Measurements from ENCODE around the gene FARS2.

Gene FARS2

DNA sequence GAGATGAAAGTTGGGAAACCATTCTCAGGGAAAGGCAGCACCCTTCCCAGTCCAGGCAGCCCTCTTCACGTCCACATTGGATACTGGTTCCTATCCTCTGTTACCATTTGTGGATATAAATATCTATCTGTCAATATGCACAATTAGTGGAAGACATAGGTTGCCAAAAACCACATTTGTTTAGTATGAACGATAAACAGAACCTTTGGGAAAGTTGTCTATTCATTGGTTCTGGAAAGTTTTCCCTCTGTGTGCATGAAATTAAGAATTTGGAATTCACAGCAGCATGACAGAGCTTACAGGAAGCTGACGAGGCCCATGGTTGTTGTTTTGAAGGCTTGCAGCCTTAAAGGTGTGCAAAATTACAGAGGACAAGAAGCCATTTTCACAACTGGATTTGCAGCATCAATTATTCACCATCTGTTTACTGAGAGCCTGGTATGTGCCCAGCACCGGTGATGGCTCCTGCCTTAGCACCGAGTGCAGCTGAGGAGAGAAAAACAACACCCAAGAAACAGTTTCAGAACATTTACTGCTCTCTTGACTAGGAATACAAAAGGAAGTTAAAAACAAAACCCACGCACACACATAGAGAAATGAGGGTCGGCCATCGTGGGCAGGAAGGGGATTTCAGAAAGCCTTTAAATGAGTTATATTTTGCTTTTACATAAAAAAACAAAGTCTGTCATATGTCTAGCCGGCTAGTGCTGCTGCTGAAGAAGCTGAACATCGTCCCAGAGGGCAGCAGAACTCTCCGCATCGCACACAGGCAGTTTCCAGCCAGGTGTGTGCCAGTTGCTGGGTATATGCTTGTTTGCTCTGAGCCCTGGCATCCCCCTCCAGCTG lies 319.6 kb downstream of the FARS2 start:
- Histone ChIP-seq H3K27ac (ENCODE audit: low read depth, low read length) (no peak overlapping the region), H3K9ac (ENCODE audit: low read length) (no peak overlapping the region), H3K4me1 (ENCODE audit: insufficient read depth, low read length) (no peaks in the 10 kb centered on the region), H3K4me3 (ENCODE audit: low read depth in 1 of 2, low read length in 2 of 2) (no peak overlapping the region), H3K36me3 (ENCODE audit: insufficient read depth, low read length) (no peaks in the 10 kb centered on the region), H3K27me3 (ENCODE audit: control insufficient read depth in 1 of 2, insufficient read depth in 2 of 2, low read length in 2 of 2) (no peaks in the 10 kb centered on the region), H3K9me3 (ENCODE audit: low read length) (no peaks in the 10 kb centered on the region)

DNA sequence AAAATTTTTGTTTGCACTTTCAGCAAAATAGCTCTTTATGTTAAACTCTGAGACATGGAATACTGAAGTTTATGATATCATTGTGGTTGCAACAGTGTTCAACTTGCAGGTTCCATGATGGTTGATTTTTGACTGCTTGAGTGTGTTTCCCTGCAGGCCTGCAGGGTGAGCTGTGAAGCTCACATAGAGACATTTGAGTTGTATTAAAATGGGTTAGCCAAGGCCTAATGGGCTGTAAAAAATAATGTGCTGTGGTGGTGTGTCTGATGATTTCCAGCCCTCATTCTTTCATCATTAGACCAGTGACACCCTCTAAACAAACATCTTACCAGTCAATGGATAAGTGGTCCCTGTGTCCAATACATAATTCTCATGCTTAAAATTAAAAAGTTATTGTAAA lies 321.4 kb downstream of the FARS2 start:
- H3K9ac ChIP-seq (ENCODE audit: low read length): no peak overlapping the region
- no peaks in the 10 kb centered on the region for H3K36me3 ChIP-seq (ENCODE audit: insufficient read depth, low read length)
- no peaks in the 10 kb centered on the region for H3K4me1 ChIP-seq (ENCODE audit: insufficient read depth, low read length)
- H3K4me3 ChIP-seq (ENCODE audit: low read depth in 1 of 2, low read length in 2 of 2): no peak overlapping the region
- H3K9me3 ChIP-seq (ENCODE audit: low read length): no peaks in the 10 kb centered on the region
- no peaks in the 10 kb centered on the region for H3K27me3 ChIP-seq (ENCODE audit: control insufficient read depth in 1 of 2, insufficient read depth in 2 of 2, low read length in 2 of 2)
- H3K27ac ChIP-seq (ENCODE audit: low read depth, low read length): no peak overlapping the region

DNA sequence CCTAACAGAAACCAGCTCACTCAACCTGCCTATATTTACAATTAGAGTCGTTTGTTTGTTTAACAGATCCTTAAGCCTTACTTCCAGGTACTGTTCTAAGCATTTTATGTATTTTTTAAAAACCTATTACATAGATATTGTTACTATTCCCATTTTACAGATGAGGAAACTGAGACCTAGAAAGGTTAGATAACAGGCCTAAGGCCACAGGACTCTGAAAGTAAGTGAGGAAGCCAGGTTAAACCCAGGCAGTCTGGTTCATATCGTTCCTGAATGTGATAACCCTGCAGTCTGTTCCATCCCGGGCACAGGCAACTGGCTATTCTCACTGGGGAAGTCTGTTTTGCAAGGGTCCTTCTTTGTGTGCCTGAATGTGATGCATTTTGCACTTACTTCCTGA lies 322.2 kb downstream of the FARS2 start:
- H3K4me1 ChIP-seq (ENCODE audit: insufficient read depth, low read length): no peaks in the 10 kb centered on the region
- no peak overlapping the region for H3K4me3 ChIP-seq (ENCODE audit: low read depth in 1 of 2, low read length in 2 of 2)
- H3K9me3 ChIP-seq (ENCODE audit: low read length): no peaks in the 10 kb centered on the region
- no peaks in the 10 kb centered on the region for H3K36me3 ChIP-seq (ENCODE audit: insufficient read depth, low read length)
- H3K27me3 ChIP-seq (ENCODE audit: control insufficient read depth in 1 of 2, insufficient read depth in 2 of 2, low read length in 2 of 2): no peaks in the 10 kb centered on the region
- no peak overlapping the region for H3K9ac ChIP-seq (ENCODE audit: low read length)
- H3K27ac ChIP-seq (ENCODE audit: low read depth, low read length): no peak overlapping the region

DNA sequence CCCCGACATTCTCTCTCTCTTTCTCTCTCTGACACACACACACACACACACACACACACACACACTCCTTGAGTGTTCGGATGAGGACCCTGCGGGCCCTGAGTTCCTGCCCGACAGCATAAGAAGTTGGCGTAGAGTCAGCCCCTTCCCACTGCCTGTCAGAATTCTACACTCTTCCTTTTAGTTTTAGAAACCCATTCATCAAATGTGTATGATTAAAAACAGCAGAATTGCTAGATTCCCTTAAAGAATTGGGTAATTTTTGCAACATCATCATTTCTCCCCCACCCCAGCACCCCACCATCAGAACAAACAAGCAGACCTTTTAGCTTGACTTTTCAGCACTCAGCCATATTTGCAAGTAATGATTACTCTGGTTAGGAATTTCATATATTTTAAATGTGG lies 322.8 kb downstream of the FARS2 start:
- no peak overlapping the region for H3K9ac ChIP-seq (ENCODE audit: low read length)
- no peaks in the 10 kb centered on the region for H3K9me3 ChIP-seq (ENCODE audit: low read length)
- no peaks in the 10 kb centered on the region for H3K4me1 ChIP-seq (ENCODE audit: insufficient read depth, low read length)
- no peaks in the 10 kb centered on the region for H3K36me3 ChIP-seq (ENCODE audit: insufficient read depth, low read length)
- no peaks in the 10 kb centered on the region for H3K27me3 ChIP-seq (ENCODE audit: control insufficient read depth in 1 of 2, insufficient read depth in 2 of 2, low read length in 2 of 2)
- no peak overlapping the region for H3K4me3 ChIP-seq (ENCODE audit: low read depth in 1 of 2, low read length in 2 of 2)
- H3K27ac ChIP-seq (ENCODE audit: low read depth, low read length): no peak overlapping the region

DNA sequence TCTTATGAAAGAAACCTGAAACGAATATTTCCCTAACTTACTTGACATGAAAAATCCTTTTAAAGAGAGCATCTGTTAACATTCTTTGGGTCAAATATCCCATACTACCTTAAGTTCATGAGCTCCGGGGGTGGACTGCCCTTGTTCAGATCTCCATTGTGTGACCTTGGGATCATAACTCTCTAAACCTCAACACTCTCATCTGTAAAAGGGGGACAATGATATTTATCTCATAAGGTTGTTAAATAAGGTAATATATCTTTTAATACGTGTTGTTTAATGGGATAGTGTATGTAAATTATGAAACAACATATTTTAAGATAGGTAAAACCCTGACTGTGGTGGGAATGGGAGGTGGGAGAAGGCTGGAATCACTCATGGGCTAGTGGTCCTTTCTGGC lies 326.3 kb downstream of the FARS2 start:
- Histone ChIP-seq H3K4me3 (ENCODE audit: low read depth in 1 of 2, low read length in 2 of 2) (no peak overlapping the region), H3K27ac (ENCODE audit: low read depth, low read length) (no peak overlapping the region), H3K9me3 (ENCODE audit: low read length) (no peaks in the 10 kb centered on the region), H3K9ac (ENCODE audit: low read length) (no peak overlapping the region), H3K4me1 (ENCODE audit: insufficient read depth, low read length) (no peaks in the 10 kb centered on the region), H3K27me3 (ENCODE audit: control insufficient read depth in 1 of 2, insufficient read depth in 2 of 2, low read length in 2 of 2) (no peaks in the 10 kb centered on the region), H3K36me3 (ENCODE audit: insufficient read depth, low read length) (no peaks in the 10 kb centered on the region)

DNA sequence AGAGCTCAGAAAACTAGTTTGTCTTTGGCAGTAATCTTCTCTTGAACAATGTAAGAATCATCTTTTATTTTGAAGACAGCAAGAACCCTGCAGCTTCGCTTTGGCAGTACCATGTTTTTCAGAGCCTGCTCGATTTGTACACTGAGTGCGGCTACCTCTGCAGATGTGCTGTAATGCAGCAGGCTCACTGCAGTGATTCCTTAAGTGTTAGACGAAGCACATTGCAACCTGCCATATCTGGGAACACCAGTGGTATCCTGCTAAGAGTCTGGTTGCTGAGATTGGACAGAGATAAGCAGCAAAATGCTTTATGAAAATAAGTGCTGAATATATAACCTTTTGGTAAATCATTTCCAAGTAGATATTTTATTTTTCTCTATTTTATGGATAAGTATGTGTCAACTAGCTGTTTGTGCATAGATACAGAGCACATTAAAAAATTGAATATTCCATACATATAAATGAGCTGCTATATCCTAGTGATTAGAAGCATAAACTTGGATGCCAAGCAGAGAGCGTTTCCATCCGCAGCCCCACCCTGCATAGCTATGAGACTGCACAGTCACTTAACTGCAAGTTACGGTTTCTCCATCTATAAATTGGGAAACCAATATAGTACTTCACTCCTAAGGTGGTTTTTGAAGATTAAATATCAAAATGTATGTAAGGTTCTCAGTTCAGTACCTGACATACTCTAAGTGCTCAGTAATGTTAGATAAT lies 328.3 kb downstream of the FARS2 start:
- Histone ChIP-seq H3K4me1 (ENCODE audit: insufficient read depth, low read length) (no peaks in the 10 kb centered on the region), H3K9me3 (ENCODE audit: low read length) (no peaks in the 10 kb centered on the region), H3K27ac (ENCODE audit: low read depth, low read length) (no peak overlapping the region), H3K9ac (ENCODE audit: low read length) (no peak overlapping the region), H3K4me3 (ENCODE audit: low read depth in 1 of 2, low read length in 2 of 2) (no peak overlapping the region), H3K27me3 (ENCODE audit: control insufficient read depth in 1 of 2, insufficient read depth in 2 of 2, low read length in 2 of 2) (no peaks in the 10 kb centered on the region), H3K36me3 (ENCODE audit: insufficient read depth, low read length) (no peaks in the 10 kb centered on the region)

DNA sequence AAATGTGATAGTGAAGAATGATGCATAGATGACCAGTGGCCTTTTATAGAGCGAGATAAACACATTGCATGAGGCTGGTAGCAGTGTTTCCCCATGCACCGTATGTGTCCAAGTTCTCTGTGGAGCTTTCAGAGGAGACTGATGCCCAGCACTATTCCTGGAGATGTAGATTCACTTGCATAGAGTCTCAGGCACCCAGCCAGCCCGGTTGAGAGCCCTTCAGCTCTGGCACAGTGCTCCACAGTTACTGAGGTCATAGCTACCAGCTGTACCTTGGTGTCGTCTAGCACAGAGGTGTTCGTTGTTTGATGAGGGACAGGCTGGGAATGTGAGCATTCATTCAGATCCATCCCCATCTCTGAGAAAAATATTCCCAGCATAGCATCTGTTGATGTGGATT lies 328.9 kb downstream of the FARS2 start:
- H3K27ac ChIP-seq (ENCODE audit: low read depth, low read length): no peak overlapping the region
- no peaks in the 10 kb centered on the region for H3K27me3 ChIP-seq (ENCODE audit: control insufficient read depth in 1 of 2, insufficient read depth in 2 of 2, low read length in 2 of 2)
- H3K9me3 ChIP-seq (ENCODE audit: low read length): no peaks in the 10 kb centered on the region
- no peak overlapping the region for H3K4me3 ChIP-seq (ENCODE audit: low read depth in 1 of 2, low read length in 2 of 2)
- H3K9ac ChIP-seq (ENCODE audit: low read length): no peak overlapping the region
- no peaks in the 10 kb centered on the region for H3K36me3 ChIP-seq (ENCODE audit: insufficient read depth, low read length)
- no peaks in the 10 kb centered on the region for H3K4me1 ChIP-seq (ENCODE audit: insufficient read depth, low read length)

DNA sequence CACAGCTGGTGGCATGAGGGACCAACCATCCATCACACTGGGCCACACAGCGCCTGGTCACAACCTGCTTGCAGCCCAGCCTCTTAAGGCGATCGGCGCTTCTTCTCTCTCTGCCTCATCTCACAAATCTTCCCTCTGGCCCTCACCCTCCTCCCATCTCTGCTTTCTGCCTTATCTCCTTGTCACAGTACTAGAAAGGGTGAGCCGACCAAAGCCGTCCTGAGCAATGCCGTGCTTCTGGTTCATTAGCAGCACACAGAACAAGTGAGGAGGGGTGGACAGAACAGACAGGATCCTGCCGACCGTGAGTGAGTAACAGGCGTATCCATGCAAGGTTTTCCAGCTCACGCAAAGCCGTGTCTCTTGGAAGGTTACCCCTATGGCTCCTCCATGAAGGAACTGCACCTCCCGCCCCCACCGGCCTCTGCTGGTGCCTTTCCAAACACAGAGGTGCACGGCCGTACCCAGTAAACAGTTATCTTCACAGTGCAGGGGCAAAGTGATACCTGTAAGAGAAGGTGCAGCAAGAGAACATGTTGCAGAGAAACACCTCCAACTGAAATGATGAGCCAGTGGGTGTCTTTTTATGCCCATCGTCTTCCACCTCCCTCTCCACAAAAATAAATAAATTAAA lies 331.7 kb downstream of the FARS2 start:
- Histone ChIP-seq H3K4me3 (ENCODE audit: low read depth in 1 of 2, low read length in 2 of 2) (no peak overlapping the region), H3K4me1 (ENCODE audit: insufficient read depth, low read length) (no peaks in the 10 kb centered on the region), H3K9ac (ENCODE audit: low read length) (no peak overlapping the region), H3K27ac (ENCODE audit: low read depth, low read length) (no peak overlapping the region), H3K27me3 (ENCODE audit: control insufficient read depth in 1 of 2, insufficient read depth in 2 of 2, low read length in 2 of 2) (no peaks in the 10 kb centered on the region), H3K9me3 (ENCODE audit: low read length) (no peaks in the 10 kb centered on the region), H3K36me3 (ENCODE audit: insufficient read depth, low read length) (no peaks in the 10 kb centered on the region)

DNA sequence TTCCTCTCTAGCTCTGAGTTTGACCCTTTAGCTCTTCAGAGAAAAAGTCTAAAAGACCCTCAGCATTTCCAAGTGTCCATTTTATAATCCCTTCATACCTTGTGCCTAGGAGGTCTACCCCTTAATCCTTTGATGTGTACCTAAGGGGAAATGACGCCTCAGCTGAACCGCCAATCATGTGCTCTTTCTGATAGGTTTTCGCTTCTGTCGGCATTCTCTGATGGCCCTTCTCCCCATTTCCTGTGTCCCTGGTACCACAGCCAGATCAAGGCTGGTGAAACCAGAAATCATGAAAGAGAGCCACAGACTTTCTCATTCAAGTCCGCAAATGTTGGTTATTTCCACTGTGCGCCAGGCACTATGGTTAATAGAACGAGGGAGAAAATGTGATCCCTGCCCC lies 333.9 kb downstream of the FARS2 start:
- no peaks in the 10 kb centered on the region for H3K36me3 ChIP-seq (ENCODE audit: insufficient read depth, low read length)
- H3K27ac ChIP-seq (ENCODE audit: low read depth, low read length): no peak overlapping the region
- no peaks in the 10 kb centered on the region for H3K9me3 ChIP-seq (ENCODE audit: low read length)
- H3K4me1 ChIP-seq (ENCODE audit: insufficient read depth, low read length): no peaks in the 10 kb centered on the region
- H3K4me3 ChIP-seq (ENCODE audit: low read depth in 1 of 2, low read length in 2 of 2): no peak overlapping the region
- H3K27me3 ChIP-seq (ENCODE audit: control insufficient read depth in 1 of 2, insufficient read depth in 2 of 2, low read length in 2 of 2): no peaks in the 10 kb centered on the region
- H3K9ac ChIP-seq (ENCODE audit: low read length): no peak overlapping the region

DNA sequence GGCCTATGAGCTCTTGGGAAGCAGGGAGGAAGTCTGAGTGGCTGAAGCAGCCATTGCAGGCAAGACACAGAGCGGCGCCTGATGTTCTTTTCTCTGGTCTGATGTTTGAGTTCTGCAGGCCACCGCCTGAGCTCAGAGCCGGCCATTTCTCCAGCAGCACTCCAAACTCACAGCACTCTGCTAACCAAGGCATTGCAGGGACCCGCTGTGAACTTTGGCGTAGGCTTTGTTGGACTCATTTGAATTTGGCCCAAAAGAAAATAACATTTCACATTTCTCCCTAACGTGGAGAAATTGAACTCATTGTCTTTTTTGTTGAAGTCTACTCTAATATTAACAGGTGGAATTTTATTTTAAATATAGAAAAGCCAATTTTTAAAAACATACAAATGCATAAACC lies 336.1 kb downstream of the FARS2 start:
- no peaks in the 10 kb centered on the region for H3K9me3 ChIP-seq (ENCODE audit: low read length)
- no peak overlapping the region for H3K4me3 ChIP-seq (ENCODE audit: low read depth in 1 of 2, low read length in 2 of 2)
- H3K27ac ChIP-seq (ENCODE audit: low read depth, low read length): no peak overlapping the region
- H3K9ac ChIP-seq (ENCODE audit: low read length): no peak overlapping the region
- H3K27me3 ChIP-seq (ENCODE audit: control insufficient read depth in 1 of 2, insufficient read depth in 2 of 2, low read length in 2 of 2): no peaks in the 10 kb centered on the region
- H3K36me3 ChIP-seq (ENCODE audit: insufficient read depth, low read length): no peaks in the 10 kb centered on the region
- H3K4me1 ChIP-seq (ENCODE audit: insufficient read depth, low read length): no peaks in the 10 kb centered on the region

DNA sequence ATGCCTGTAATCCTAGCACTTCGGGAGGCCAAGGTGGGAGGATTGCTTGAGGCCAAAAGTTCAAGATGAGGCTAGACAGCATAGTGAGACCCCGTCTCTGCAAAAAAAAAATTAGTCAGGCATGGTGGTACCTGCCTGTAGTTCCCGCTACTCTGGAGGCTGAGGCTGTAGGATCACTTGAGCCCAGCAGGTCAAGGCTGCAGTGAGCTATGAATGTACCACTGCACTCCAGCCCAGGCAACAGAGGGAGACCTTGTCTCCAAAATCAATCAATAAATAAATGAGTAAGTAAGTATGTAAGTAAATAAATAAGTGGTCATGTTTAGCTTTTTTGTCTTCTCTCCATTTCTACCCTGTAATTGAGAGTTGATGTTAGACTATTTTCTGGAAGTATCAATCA lies 336.8 kb downstream of the FARS2 start:
- no peaks in the 10 kb centered on the region for H3K36me3 ChIP-seq (ENCODE audit: insufficient read depth, low read length)
- no peak overlapping the region for H3K4me3 ChIP-seq (ENCODE audit: low read depth in 1 of 2, low read length in 2 of 2)
- no peak overlapping the region for H3K27ac ChIP-seq (ENCODE audit: low read depth, low read length)
- no peaks in the 10 kb centered on the region for H3K9me3 ChIP-seq (ENCODE audit: low read length)
- H3K9ac ChIP-seq (ENCODE audit: low read length): no peak overlapping the region
- no peaks in the 10 kb centered on the region for H3K4me1 ChIP-seq (ENCODE audit: insufficient read depth, low read length)
- H3K27me3 ChIP-seq (ENCODE audit: control insufficient read depth in 1 of 2, insufficient read depth in 2 of 2, low read length in 2 of 2): no peaks in the 10 kb centered on the region
